Subcutaneous preadipocyte (primary cell): Measurements from ENCODE around the gene SPHK1. TPM values are rescaled to one million over a fixed set of nuclear protein-coding genes. Genes with fewer than 3 reads are reported as not detected.

Experiments
- small RNA-seq: library from RNA; depleted of rRNA; stranded (forward); fragments of <200 nt; gene quantifications from one replicate; pipeline ENCODE3, GENCODE V24; 2012
- total RNA-seq: library from RNA; depleted of rRNA; stranded (reverse); fragments of >200 nt; gene quantifications from 2 replicates; pipeline ENCODE4 v1.2.3, GENCODE V29; 2012

Gene SPHK1, protein sequence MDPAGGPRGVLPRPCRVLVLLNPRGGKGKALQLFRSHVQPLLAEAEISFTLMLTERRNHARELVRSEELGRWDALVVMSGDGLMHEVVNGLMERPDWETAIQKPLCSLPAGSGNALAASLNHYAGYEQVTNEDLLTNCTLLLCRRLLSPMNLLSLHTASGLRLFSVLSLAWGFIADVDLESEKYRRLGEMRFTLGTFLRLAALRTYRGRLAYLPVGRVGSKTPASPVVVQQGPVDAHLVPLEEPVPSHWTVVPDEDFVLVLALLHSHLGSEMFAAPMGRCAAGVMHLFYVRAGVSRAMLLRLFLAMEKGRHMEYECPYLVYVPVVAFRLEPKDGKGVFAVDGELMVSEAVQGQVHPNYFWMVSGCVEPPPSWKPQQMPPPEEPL
- 32.0 and 58.6 TPM in 2 replicates for total RNA-seq

DNA sequence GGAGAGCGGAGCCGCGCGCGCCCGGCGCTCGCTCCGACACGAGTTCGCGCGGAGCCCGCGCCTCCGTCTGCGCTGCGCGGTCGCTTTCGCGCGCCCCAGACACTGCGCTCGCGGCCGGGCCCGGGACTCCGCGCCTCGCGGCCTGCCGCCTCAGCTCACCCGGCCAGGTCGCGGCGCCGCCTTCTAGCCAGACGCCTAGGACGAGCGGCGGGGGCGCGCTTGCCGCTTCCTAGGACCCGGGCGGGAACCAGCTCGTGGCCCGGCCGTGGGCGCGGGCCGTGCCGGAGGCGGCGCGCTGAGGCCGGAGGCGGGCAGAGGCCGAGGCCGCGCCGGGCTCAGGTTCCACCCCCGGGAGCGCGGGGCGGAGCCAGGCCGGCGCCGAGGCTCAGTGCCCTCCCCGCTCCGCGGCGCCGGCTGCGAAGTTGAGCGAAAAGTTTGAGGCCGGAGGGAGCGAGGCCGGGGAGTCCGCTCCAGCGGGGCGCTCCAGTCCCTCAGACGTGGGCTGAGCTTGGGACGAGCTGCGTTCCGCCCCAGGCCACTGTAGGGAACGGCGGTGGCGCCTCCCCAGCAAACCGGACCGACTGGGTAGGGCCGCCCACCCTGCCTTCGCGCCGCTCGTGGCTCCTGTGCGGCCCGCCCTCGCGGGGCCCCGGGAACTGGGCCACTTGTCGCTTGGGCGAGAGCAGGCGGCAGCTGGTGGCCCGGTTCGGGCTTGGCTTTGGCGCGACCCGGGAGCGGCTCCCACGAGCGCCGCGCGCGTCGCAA is at the start of gene SPHK1:
Gene SPHK1, plus strand, starts transcription at position 388 of the 765 bp plus-strand sequence. CDS start 1,036 bp downstream, outside the sequence.

GRCh38 chr17:76353599-76354316 is 30.7 kb upstream of the SPHK1 start, which contains the start of gene PRPSAP1:
PRPSAP1 (minus strand) TSS chr17:76353916; CDS start chr17:76353703, 213 bp downstream.

Small RNAs within 50 kb of the gene (small RNA-seq; reads per million reads assigned to genes)
- not detected for gene RNU6-24P

Other genes starting within 250 kb of the SPHK1 start
- under 0.01 TPM in 1 of 2 replicates, not detected in the other for gene FOXJ1, start 243.4 kb upstream of the SPHK1 start, total RNA-seq
- 0.98 and 7.3 TPM in 2 replicates for gene RNF157, start 144.1 kb upstream of the SPHK1 start, total RNA-seq
- gene UBALD2, start 119.3 kb upstream of the SPHK1 start, total RNA-seq = 6.6 and 7.2 TPM in 2 replicates
- gene QRICH2, start 76.3 kb upstream of the SPHK1 start, total RNA-seq = 1.1 and 2.2 TPM in 2 replicates
- gene PRPSAP1, start 30.7 kb upstream of the SPHK1 start, total RNA-seq = 30.9 and 42.6 TPM in 2 replicates
- 15.1 and 27.4 TPM in 2 replicates for gene UBE2O, start 68.5 kb downstream of the SPHK1 start, total RNA-seq
- under 0.01 TPM in 1 of 2 replicates, not detected in the other for gene AANAT, start 83.0 kb downstream of the SPHK1 start, total RNA-seq
- 1.1 and 5.1 TPM in 2 replicates for gene RHBDF2, start 116.8 kb downstream of the SPHK1 start, total RNA-seq
- gene CYGB, start 153.1 kb downstream of the SPHK1 start, total RNA-seq = 13.9 and 19.1 TPM in 2 replicates
- gene PRCD, start 155.4 kb downstream of the SPHK1 start, total RNA-seq = 4.0 and 4.1 TPM in 2 replicates
- gene ST6GALNAC2, start 201.3 kb downstream of the SPHK1 start, total RNA-seq = 0.20 TPM in 1 of 2 replicates, not detected in the other